NCI-H2107 treated with DMSO at 0.1 percent for 48 hours (cell line): ENCODE data around the gene RNF222.
"Not testable (repeated sequence)": the region's sequence is repeated elsewhere in the genome, so short reads cannot be mapped to it uniquely, and the experiment has no call there.

Experiments used
- DNase-seq: peaks from one replicate; lab custom pipeline; 2025; ENCODE audit not compliant: unreplicated experiment; lab: John Stamatoyannopoulos, UW

RNF222 gene

GRCh38 chr17:8412089-8412488 is 14.5 kb upstream of the RNF222 start:
- no peak for DNase-seq

GRCh38 chr17:8410883-8411238 is 13.2 kb upstream of the RNF222 start:
- DNase-seq, result no peak

- peak; percentile 87 for DNase-seq
These were observed 12.6 kb upstream of the RNF222 start for GRCh38 chr17:8409966-8410882.

GRCh38 chr17:8408371-8408770 is 10.7 kb upstream of the RNF222 start:
- no peak for DNase-seq

GRCh38 chr17:8406174-8406573 is 8.5 kb upstream of the RNF222 start:
- DNase-seq, result no peak

- no peak for DNase-seq
These were observed 7.9 kb upstream of the RNF222 start for GRCh38 chr17:8405499-8406016.

- no peak for DNase-seq
These were observed 5.4 kb upstream of the RNF222 start for GRCh38 chr17:8402921-8403536.

- DNase-seq, result no peak
These were observed 3.5 kb upstream of the RNF222 start for GRCh38 chr17:8401107-8401506.

GRCh38 chr17:8398980-8399379 is 1.4 kb upstream of the RNF222 start:
- DNase-seq, result no peak

- DNase-seq, result not testable (repeated sequence)
These were observed 3.1 kb downstream of the RNF222 start for GRCh38 chr17:8394497-8394896.

GRCh38 chr17:8393470-8394231 is 4.0 kb downstream of the RNF222 start:
- no peak for DNase-seq

- no peak for DNase-seq
These were observed 4.8 kb downstream of the RNF222 start for GRCh38 chr17:8392674-8393469.

GRCh38 chr17:8392274-8392673 is 5.4 kb downstream of the RNF222 start:
- no peak for DNase-seq

- DNase-seq, result no peak
These were observed 5.9 kb downstream of the RNF222 start for GRCh38 chr17:8391711-8392110.

- no peak for DNase-seq
These were observed 9.5 kb downstream of the RNF222 start for GRCh38 chr17:8387914-8388651.

GRCh38 chr17:8386841-8387240 is 10.8 kb downstream of the RNF222 start:
- no peak for DNase-seq

- DNase-seq, result no peak
These were observed 12.7 kb downstream of the RNF222 start for GRCh38 chr17:8384801-8385378.

GRCh38 chr17:8383143-8383822 is 14.3 kb downstream of the RNF222 start, which contains the start of gene RPL26:
TSS of gene RPL26 (minus strand) at chr17:8383193. CDS start at chr17:8382310, 883 bp downstream.
- DNase-seq, result peak; percentile 92

- DNase-seq, result no peak
These were observed 14.8 kb downstream of the RNF222 start for GRCh38 chr17:8382880-8383142.
